ENCODE measurements around the gene SNX30.

Gene SNX30

DNA sequence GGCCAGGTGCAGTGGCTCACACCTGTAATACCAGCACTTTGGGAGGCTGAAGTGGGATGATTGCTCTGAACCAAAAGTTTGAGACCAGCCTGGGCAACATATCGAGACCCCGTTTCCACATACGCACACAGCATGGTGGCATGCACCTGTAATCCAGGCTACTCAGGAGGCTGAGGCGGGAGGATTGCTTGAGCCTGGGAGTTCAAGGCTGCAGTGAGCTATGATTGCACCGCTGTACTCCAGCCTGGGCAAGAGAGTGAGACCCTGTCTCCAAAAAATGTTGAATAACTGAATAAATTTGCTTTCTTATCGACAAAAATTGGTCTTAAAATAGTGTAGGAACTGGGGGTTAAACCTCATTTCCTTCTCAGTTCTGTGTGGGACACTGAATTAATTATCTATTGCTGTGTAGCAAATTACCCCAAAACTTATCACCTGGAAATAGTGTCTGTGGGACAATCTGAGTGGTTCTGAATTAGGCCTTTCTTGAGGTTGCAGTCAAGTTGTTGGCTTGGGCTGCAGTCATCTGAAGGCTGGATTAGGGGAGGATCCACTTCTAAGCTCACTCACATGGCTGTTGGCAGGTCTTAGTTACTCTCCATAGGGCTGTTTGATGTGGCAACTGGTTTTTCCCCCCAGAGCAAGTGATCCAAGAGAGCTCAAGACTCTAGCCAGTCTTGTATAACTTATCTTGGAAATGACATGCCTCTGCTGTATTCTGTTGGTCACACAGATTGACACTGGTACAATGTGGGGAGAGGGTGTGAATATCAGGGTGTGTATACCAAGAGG lies 2.0 kb downstream of the SNX30 start:
- no peak for DNase-seq (ENCODE audit: low spot score)

- no peak for DNase-seq (ENCODE audit: low spot score)
Measured at GRCh38 chr9:112753725-112754124, 3.2 kb downstream of the SNX30 start.

DNA sequence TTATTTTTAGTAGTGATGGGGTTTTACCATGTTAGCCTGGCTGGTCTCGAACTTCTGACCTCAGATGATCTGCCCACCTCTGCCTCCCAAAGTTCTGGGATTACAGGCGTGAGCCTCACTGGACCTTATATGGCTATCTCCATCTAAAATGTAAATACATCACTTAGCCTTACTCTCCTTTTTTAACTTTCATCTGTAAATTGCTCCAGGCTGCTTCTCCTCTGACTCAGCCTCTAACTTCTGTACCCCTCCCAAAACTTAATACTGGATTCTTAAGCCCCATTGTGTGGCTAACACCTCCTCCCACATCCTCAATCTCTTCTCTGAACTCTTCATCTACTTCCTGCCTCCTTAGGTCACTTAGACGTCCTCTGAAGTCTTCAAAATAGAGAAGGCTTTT lies 4.0 kb downstream of the SNX30 start:
- DNase-seq (ENCODE audit: low spot score): no peak

DNA sequence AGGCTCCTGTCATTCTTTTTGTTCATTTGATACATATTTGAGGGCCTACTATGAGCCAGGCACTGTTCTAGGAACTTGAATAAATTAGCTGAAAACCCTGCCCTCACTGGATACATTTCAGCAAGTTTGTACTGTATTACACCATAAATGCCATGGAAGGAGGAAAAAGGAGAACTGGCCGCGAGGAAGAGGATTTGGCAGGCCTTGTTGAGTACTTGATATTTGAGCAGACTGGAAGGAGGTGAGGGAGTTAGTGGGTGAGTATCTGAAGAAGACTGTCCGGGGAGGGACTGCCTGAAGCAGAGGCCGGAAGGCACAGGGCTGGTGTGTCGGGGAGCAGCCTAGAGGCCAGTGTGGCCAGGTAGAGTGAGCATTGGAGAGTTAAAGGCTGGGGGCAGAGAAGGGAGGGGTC lies 4.5 kb downstream of the SNX30 start:
- DNase-seq (ENCODE audit: low spot score): no peak

DNA sequence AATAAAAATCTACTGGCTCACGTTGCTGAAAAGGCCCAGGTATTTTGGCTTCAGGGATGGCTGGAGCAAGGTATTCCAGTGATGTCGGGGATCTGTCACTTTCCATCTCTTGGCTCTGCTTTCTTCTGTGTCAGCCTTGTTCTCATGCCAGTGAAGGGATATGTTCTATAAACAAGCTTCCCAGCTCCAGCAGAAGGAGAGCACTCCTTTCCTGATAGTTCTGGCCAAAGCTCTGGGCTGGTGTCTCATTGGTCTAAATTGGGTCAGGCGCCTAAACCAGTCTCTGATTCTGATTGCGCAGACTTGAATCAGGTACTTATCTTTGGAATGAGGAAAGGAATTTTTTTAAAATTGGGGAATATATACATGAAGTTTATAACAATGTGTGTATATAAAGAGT lies 5.1 kb downstream of the SNX30 start:
- DNase-seq (ENCODE audit: low spot score): no peak

- DNase-seq (ENCODE audit: low spot score): no peak
Measured at GRCh38 chr9:112757282-112757883, 6.8 kb downstream of the SNX30 start.

GRCh38 chr9:112757940-112758339 lies 7.4 kb downstream of the SNX30 start:
- DNase-seq (ENCODE audit: low spot score): no peak

DNA sequence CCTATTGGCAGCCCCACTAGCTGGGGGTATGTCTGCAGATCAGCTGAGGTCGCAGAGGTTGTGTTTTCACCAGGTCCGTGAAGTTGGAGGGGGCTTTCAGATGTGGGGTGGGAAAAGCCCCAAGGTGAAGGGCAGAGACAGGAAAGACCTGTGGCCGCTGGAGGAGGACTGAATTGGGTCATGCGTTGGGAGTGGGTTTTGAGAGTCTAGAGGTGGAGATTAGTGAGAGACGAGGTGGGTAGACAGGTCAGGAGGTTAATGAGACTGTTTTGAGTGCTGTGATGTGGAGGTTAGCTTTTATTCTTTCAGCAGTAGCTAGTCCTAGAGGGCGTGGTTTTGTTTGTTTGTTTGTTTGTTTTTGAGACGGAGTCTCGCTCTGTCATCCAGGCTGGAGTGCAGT lies 10.3 kb downstream of the SNX30 start:
- no peak for DNase-seq (ENCODE audit: low spot score)

GRCh38 chr9:112761912-112762655 lies 11.5 kb downstream of the SNX30 start:
- no peak for DNase-seq (ENCODE audit: low spot score)

DNA sequence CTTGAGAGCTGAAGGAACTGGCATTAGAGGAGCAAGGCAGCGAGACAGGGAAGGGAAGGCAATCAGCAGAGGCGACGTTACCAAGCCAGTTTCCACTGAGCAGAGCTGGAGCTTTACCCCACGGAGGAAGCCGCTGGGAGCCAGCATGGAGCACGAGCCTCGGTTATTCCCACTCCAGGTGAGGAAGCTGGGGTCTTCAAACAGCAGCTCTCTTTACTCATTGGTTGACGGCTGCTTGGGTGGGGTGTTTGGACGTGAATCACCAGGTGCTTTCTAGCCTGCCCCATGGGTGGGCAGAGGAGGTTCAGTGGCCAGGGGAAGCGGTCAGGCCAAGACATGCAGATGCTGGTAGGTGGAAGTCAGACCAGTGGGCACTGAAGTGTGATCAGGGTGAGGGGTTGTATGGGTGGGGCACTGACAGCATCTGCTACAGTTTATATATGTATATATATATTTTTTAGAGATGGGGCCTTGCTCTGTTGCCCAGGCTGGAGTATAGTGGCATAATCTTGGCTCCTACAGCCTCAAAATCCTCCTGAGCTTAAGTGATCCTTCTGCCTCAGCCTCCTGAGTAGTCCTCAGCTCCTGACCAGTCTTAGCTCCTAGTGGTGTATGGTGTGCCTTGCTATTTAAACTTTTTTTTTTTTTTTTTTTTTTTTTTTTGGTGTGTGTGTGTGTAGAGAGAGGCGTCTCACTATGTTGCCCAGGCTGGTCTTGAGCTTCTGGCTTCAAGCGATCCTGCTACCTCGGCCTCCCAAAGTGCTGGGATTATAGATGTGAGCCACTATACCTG lies 12.4 kb downstream of the SNX30 start:
- no peak for DNase-seq (ENCODE audit: low spot score)

- no peak for DNase-seq (ENCODE audit: low spot score)
Measured at GRCh38 chr9:112764344-112764743, 13.8 kb downstream of the SNX30 start.

DNA sequence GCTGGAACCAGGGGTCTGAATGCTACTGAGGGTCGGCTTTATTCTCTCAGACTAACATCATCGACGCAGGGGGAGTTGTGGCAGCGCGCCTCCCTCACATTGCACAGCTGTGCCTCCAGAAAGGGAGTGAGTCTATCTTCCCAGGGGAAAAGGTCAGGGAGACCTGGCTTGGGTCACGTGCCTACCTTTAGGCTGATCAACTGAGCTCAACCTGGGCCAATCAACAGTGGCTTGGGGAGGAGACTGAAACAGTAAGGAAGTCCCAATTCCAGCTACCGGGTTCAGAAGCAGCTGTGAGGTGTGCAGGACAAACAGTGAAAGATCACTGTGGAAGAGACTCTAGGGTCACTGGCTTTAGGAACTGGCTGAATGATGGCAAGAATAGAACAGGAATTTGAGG lies 14.3 kb downstream of the SNX30 start:
- no peak for DNase-seq (ENCODE audit: low spot score)

GRCh38 chr9:112765281-112765680 lies 14.7 kb downstream of the SNX30 start:
- DNase-seq (ENCODE audit: low spot score): no peak

- DNase-seq (ENCODE audit: low spot score): no peak
Measured at GRCh38 chr9:112771359-112772214, 21.0 kb downstream of the SNX30 start.

- DNase-seq (ENCODE audit: low spot score): no peak
Measured at GRCh38 chr9:112772215-112772509, 21.6 kb downstream of the SNX30 start.

GRCh38 chr9:112772551-112772950 lies 22.0 kb downstream of the SNX30 start:
- DNase-seq (ENCODE audit: low spot score): no peak

GRCh38 chr9:112774006-112774996 lies 23.7 kb downstream of the SNX30 start:
- DNase-seq (ENCODE audit: low spot score): no peak

GRCh38 chr9:112777914-112778313 lies 27.4 kb downstream of the SNX30 start:
- no peak for DNase-seq (ENCODE audit: low spot score)

GRCh38 chr9:112780450-112781036 lies 30.0 kb downstream of the SNX30 start:
- no peak for DNase-seq (ENCODE audit: low spot score)

DNA sequence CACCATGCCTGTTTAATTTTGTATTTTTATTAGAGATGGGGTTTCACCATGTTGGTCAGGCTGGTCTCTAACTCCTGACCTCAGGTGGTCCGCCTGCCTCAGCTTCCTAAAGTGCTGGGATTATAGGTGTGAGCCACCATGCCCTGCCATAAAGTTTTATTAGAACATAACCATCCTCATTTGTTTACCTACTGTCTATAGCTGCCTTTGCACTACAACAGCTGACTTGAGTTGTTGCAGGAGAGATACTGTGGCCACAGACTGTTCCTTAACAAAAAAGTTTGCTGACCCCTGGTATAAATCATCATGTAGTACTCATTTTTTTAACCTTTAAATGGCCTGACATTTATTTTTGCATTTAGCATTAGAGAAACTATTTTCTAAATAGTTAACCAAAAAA lies 31.7 kb downstream of the SNX30 start:
- no peak for DNase-seq (ENCODE audit: low spot score)

Measured in globus pallidus (tissue), 1 donor.